GM12892 (cell line): Measurements from ENCODE around the gene TNS3.

Experiments used
- POLR2A ChIP-seq: IDR thresholded peaks from 2 replicates; pipeline ENCODE4 v1.6.1; 2011; ENCODE audit warnings: low read depth, low read length, control low read depth
- POLR2AphosphoS5 ChIP-seq: IDR thresholded peaks from 2 replicates; pipeline ENCODE4 v1.6.1; 2011; ENCODE audit warnings: low read depth, low read length, control low read depth
- TAF1 ChIP-seq: IDR thresholded peaks from 2 replicates; pipeline ENCODE4 v1.6.1; 2011; ENCODE audit warnings: low read depth, mild to moderate bottlenecking, control low read depth, low read length, borderline replicate concordance

DNA sequence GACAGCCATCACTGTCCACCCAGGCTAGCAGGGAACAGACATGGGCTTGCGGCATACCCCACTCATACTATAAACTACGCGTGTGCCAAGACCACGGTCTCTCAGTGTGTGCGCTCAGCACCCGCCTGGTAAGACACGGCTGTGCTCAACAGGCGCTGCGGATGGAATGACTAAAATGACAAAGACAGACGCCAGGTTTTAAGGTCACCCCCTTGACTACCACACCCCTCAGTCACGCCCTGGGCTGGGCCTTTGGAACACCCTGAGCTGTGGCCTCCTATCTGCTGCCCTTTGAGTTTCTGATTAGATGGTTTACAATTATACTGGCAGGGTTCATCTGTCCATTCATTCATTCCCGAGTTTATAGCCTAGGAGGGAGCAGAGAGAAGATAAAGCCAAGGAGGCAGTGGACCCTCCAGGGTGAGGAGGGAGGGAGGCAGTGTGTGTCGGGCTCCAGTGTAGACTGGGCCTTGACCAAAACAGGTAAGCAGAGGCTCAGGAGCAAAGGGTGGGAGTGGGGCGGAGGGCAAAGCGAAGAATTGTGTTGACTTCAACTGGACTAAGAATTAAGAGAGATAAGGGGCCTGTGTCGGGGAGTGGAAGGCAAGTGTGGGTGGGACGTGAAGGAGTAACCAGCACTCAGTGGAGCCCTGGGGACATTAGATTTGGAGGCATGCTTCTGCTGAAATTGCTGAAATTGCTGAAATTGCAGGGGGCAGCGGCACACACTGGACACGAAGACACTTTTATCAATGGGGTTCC is 35.0 kb downstream of the TNS3 start:
- TF ChIP-seq POLR2A (no peak), POLR2AphosphoS5 (no peak), TAF1 (no peak)
